Measurements from ENCODE around the gene KBTBD13.

Gene KBTBD13

DNA sequence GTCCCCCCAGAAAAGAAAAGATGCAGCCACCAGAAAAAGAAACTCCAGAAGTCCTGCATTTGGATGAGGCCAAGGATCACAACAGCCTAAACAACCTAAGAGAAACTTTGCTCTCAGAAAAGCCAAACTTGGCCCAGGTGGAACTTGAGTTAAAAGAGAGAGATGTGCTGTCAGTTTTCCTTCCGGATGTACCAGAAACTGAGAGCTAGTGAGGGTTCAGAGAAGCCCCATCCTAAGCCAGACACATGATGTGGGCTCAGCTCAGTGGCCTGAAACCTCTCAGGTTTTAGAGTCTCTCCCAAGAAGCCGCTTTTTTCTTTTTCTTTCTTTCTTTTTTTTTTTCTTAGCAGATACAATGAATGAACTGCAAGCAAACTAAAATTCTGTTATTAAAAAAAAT lies 23.6 kb upstream of the KBTBD13 start:
- no peak for DNase-seq

DNA sequence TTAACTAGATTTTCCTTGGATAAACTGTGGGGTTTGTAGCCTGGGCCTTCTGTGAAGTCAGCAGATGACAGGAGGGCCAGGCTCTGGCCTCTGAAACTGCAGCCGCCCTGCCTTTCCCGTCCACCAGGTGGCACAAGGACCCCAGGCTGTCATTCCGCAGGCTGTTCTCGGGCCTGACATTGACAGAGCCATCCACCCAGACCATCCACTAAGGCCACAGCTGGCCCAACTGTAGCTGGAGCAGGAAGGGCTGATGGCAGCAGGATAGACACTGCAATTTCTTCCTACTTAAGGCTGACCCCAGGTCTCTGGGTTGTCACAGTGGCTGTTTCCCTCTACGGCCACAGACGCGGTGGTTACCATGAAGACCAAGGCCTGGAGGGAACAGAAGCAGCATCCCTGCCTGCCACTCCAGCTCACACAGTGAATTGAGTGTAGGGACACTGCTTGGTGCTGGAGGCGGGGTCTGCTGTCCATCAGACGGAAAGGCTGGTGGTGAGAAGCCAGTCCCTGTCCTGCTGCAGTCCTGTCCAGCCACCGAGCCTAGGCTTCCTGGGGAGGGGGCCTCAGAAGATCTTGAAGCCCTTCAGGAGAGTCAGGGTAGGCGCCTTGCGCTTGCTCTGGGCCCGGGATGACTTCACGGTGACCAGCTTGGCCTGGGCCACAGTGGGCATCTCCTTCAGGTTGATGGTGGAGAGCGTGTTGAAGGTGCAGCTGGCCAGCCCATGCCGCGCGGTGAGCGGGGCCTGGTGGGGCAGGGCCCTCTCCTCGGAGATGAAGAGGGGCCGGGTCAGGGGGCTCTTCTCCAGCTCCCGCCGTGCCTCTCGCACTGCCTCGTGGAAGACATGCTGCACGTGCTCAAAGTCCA lies 22.0 kb upstream of the KBTBD13 start:
- DNase-seq, result peak; percentile 47

DNA sequence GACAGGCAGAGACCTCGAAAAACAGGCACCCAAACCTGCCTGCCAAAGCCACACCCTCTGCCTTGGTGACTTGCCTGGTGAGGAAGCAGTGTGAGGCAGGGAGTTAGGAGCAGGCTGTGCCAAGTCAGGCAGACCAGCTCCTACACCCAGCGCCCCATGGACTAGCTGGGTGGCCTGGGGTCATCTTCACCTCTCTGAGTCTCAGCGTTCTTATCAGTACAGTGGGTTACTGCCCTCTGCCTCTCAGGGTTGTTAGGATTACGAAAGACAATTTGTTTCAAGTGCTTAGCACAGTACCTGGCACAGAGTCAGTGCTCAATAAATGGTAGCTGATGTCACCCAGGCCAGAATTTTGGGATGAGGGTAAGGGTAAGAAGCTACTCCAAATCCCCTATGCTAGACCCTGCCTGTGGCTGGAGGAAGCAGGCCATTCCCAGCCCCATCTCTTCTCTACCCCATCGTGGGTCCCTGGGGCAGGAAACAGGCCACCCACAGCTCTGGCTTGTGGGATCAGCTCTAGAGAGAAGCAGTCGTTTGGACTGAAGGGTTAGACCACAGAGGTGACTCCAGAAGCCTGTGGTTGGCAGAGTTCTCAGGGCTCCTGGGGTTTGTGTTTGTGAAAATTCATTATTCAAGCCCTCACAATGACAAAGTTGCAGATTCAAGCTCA lies 21.2 kb upstream of the KBTBD13 start:
- DNase-seq, result no peak

DNA sequence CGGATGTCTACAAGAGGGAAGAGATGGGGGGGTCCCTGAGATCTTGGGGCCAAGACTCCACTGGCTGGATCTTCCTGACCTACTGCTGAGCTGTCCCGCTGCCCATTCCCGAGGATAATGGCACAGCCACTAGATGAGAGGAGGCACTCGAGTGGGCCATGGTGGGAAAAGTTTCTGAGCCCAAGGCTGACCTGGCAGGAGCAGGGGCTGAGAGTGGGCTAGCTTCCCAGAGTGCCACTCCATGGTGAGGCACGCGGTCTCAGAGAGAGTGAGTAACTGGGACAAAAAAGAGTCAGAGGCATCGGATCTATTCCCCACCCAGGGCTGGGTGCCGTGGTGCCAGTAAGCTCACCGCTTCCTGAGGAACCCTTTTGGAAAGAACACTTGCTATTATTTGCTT lies 20.4 kb upstream of the KBTBD13 start:
- DNase-seq, result no peak

DNA sequence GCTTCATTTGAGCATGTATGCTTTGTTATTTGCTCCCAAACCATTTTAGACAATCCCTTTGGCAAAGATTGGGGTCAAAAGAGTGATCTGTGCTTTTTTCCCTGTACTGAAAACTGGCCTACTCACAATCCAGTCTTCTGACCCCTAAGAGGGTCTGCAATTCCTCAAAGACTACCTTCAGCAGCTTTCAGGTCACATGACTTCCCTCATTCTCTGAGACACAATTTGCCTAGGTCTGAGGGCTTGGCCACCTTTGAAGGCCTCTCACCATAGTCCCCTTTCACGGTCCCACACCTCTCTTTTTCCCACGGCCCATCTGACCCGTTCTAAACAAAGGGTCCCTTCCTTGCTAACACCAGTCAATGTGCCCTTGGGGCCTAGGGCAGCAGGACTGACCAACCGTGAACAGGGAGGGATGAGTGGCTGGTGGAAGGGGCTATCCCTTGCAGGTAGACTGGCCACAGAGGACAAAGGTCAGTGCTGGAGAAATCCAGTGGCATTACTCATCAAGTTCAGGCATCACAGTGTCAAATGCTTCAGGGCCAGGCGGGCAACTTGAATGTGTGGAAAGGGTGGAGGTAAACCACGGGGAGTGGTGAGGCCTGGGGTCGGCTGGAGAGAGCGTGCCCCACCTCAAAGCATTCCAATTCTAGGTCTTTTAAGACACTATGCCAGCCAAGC lies 19.5 kb upstream of the KBTBD13 start:
- no peak for DNase-seq

DNA sequence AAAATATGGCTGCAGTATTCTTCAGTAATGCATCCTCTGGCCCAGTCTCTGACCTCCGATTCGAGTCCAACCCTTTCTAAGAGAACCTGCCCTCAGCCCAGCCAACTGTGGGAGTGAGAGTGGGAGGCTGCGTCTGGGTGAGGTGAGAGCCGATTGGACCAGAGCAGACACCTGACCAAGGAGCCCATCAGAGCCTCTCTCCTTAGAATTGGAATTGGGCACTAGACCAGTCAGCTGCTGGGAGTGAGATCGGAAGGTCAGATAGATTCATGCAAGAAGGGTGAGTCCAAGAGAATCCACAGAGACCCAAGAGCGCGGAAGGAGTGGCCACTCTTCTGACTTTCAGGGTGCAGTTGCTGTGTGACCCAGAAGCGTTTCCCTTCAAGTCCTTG lies 19.0 kb upstream of the KBTBD13 start:
- no peak for DNase-seq

DNA sequence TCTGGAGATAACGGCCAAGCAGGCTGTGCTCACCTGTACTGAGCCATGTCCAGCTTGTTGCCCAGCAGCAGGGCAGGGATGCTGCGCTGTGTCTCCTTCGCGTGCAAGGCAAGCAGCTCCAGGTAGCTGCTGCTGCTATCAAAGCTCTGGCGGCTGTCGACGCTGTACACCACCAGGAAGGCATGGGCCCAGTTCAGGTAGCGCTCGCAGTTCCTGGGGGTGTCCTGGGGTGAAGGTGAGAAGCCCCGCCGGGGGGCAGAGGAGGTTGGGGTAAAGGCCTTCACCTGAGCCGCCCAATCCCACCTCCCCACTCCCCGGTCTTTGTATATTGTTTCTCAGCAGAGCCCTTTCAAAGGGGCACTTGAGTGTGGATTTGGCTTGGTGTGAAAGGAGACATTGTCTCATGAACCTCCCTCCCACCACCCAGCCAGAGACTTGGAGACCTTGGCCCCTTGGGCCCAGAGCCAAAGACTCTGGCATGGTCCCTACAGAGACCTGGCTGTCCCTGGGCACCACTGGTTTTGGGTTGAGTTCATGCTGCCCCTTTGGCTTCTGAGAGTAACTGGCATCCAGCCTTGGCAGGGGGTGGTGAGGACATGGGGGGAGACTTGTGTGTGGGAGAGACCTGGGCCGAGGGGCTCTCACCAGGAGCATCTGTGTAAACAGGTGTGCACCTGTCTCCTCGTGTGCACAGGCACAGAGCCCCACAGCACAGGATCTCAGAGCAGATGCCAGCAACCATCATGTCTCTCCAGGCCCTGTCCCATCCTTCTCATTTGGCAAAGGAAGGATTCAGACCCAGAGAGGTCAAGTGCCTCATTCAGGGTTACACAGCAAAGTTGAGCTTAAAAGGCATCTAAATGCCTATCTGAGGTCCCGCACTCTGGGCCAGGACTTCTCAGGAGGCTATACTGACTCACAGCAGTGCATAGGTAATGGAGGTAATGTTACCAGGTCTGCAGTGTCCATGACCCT lies 17.9 kb upstream of the KBTBD13 start:
- no peak for DNase-seq

DNA sequence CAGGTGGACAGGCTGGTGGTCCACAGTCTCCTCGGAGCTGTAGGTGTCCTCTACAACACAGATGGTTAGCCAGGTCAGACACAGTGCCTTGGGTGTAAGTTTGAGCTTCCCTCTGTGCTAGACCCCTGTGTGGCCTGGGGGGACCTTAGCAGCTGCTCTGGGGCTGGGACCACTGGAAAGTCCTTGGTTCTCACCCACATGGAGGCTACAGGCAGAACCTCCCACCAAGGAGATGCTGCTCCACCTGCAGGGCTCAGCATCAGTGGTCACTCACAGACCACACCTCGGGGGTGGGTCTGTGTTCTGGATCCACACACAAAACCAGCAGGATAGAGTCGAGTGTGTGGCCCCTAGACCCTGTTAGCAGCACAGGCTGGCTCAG lies 17.2 kb upstream of the KBTBD13 start:
- no peak for DNase-seq

DNA sequence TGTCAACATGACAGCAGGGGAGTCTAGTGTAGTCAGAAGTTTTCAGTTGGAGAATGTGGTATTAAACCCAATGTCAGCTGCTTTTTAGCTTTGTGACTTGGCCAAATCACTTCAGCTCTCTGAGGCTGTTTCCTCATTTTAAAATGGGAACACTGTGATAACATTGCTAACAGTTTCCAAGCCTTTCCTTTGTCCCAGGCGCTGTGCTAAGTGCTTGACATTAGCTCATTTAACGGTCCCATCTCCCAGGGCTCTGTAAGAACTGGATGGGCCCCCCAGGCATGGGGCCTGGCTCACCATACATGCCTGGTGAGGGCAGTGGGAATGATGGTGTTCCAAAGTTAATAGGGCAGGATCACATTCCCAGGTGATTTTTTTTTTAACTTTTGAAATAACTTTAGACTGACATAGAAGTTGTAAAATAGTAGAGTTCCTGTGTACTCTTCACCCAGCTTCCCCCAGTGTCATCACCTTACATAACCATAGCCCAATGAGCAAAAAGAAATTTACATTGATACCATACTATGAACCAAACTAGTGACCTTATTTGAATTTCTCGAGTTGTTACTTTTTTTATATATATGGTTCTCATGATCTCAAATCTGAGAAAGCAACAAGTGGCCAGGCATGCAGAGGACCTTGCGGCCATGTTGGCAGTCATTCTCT lies 16.5 kb upstream of the KBTBD13 start:
- no peak for DNase-seq

DNA sequence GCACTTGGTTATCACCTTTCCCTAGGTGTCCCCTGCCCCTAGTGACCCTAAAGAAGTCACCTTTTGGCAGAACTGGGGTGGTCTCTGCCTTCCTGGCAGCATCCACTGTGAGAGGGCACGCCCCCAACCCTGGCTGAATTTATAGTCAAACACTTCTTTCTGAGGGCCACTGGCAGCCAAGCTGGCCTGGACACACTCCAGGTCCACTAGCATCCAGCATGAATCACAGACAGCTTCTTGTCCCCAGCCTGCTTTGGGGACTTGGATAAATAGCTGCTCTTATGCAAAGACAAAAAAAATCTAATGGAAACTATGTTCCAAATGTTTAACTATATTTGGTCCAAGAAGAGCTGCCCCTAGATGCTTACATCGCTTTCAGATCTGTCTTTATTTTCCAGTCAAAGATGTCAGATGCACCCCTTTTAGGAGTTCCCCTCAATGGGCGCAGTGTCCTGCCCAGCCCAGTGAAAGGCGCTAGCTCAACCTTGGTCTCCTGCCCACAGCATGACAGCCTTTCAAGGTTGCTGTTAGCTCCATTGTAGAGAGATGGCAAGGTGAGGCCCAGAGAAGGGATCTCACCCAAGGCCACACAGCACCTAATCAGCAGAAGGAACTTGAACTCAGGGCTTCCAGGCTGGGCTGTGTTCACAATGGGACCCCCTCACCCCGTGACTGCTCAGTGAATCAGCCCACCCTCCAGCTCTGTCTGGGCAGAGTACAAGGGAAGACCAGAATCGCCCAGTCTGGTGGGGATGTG lies 15.7 kb upstream of the KBTBD13 start:
- DNase-seq, result no peak

DNA sequence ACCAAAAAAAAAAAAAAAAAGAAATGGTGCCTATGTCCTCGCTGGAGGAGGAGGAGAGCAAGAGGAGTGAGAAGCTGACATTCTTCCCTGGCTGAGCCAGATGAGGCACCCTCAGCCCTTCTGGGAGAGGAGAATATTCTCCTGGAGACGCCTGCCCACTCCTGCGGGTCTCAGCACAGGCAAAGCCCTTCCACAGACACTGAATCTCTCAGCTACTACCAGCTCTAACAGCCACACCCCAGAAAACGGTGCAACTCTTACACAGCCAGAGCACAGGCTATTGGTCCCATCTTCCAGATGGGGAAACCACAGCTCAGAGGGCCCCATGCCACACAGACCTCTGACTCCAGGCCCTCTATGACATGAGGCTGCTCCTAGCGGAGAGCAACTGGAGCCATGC lies 14.5 kb upstream of the KBTBD13 start:
- no peak for DNase-seq

DNA sequence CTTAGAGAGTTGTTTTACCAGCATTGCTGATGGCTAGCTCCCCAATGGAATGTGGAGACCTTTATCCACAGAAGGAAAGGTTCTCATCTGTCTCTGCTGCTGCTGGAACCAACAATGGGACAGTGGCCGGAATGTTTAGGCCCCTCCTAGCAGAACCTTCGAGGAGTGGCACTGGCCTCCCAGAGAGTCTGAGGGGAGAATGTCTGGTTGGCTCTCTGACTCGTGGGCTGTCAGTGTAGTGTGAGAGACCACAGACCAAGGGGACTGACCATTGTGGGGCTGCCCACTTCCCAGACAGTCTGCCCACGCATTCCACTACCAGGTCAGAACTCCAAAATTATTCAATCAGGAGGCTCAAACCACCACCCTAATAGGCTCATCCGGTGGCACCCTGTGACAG lies 13.8 kb upstream of the KBTBD13 start:
- DNase-seq, result no peak

DNA sequence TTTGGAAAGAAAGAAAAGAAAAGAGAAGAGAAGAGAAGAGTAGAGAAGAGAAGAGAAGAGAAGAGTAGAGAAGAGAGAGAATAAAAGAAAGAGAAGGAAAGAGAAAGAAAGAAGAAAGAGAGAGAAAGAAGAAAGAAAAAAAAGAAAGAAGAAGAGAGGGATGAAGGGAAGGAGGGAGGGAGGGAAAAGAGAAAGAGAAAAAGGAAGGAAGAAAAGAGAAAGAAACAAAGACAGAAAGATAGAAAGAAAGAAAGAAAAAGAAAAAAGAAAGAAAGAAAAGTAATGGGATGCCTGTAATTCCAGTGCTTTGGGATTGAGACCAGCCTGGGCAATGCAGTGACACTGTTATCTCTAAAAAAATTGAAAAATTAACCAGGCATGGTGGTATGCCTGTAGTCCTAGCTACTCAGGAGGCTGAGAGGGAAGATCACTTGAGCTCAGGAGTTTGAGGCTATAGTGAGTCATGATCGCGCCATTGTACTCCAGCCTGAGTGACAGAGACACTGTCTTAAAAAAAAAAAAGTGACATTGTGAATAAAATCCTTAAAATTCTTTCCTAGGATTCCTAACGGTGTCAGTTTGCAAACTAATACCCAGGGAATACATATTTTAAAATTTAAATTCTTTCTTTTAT lies 10.4 kb upstream of the KBTBD13 start:
- no peak for DNase-seq

DNA sequence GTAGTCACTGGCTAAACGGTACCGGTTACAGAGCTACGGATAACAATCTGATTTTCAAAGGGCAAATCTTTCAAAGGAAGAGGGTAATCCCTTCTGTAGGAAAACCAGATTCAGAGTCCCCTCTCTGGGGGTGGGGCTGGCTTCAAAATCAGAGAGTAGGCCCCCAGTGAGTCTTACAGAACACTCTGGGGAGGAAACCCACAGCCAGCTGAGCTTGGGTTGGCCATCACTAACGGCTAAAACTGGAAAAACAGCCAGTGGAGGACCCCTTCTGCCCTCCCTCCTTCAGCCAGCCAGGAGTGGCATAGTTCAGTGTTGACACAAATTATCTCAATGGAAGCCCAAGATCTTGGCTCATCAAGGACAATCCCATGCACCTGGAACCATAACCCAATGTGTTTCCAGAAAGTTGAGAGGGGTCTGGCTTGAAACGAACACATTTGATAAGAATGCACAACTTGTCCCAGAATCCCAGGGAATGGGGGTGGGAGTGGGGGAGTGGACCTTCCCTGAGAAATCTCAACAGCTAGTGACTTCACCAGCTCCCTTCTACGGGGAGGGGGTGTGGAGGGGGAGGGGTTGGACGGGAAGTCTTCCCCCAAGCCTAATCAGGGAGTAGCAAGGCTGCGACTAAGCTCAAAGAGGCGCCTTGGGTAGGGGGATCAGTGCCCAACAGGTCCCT lies 9.8 kb upstream of the KBTBD13 start:
- DNase-seq, result no peak

DNA sequence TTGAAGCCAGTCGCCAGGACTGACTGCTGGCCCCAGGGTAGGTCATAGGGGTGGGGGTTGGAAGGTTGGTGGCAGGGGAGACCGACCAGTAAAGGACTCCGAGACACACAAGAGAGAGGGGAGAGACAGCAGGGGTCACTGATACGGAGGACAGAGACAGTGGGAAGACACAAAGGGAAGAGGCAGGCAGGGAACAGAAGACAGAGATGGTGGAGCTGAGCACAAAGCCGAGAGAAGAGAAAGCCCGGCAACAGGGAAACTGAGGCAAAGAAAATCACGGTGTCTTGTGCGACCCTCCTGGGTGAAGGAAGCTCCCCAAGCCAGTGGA lies 9.3 kb upstream of the KBTBD13 start:
- DNase-seq, result no peak

DNA sequence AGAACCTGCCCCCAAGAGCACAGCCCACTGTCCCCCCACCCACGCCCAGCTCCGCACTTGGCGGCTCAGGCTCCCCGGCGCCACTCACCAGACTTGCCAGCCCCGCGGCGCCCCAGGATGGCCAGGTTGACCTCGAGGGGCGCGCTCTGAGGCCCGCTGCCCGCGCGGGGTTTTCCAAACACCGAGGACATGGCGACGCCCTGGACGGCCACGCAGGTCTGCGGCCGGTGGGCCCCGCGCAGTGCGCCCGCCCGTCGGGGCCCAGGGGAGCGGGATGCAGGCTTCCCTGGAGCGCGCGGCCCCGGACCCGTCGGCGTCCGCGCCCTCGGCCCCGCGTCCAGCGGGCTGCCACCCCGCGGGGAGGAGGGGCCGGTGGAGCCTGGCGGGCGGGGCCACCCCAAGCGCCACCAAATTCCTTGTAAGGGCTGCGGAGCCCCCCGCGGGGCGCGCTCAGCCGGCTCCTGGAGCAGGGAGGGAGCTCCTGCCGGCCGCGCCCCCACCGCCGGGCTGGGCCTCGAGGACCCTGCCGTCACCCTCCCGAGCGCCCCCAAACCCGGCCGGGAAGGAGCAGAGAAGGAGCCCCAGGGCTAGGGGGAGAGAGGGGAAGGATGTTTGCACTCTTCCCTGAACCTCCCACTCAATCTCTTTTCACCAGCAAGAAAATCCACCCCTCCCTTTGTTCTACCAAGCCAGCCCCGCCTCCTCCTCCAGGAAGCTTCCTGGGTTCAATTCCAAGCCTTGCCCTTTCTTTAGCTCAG lies 8.7 kb upstream of the KBTBD13 start, which contains the start of gene RASL12:
Gene RASL12, minus strand, starts transcription at position 347 of the 758 bp plus-strand sequence. Its CDS starts 156 bp downstream, at position 191.
- DNase-seq, result no peak

DNA sequence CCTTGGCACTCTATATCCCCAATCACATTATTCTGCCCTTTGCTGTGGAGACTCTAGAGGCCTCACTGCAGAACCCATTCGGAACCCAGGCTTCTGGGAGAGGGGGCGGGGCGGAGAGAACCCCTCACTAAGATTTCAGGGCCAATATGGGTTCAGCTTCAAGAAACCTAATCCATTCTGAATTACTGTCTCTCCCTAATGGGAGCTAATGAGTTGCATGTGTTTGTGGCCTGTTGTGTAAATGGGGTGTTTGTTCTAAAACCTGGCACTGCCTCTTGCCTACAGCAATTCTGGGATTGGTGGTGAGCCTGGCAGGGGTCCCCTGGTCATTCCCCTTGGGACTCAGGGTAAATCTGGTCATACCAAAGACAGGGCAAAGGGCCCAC lies 8.2 kb upstream of the KBTBD13 start:
- no peak for DNase-seq

DNA sequence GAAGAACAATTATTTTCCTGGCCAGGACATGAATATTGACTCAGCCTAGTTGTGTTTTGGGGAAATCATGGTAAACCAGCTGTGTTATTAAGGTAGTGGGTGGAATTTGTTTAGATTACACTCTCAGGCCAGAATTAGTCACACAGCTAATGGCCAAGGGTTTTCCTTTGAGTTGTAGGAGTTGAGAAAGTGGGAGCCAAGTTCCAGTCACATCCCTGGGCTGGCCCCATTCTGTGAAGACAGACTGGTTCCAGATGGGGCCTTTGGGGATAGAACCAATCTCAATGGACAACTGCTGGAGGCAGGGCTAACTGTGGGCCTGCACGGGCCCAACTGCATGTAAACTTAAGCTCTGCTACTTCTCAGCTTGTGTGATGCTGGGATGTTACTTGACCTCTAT lies 7.4 kb upstream of the KBTBD13 start:
- no peak for DNase-seq

DNA sequence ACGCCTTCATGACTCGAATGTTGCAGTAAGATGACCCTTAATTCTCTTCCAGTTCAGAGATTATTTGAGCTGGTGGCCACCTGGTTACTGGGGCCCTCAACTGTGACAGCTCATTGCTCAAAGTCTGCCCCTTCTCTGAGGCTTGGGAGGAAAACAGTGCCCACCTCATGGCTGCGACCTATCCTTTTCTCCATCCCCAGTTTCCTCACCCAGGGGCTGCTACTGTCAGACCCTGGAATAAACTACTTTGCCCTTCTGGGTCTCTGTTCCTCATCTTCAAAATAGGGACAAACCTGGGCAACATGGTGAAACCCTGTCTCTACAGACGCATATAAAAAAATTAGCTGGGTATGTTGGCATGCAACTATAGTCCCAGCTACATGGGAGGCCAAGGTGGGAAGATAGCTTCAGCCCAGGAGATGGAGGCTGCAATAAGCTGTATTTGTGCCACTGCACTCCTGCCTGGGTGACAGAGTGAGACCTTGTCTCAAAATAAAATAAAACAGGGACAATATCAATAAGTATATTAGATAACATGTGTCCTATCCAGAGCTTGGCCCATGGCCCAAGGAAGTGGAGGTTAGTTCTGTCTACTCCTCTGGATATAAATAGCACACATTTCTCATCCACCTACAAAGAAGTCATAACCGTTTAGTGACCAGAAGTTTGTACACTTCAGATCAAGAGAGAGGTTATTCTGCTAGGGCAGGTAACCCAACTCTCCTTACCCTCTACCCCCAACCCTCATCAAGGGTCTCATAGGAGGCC lies 6.6 kb upstream of the KBTBD13 start:
- DNase-seq, result no peak

All from NCI-H2171 treated with DMSO at 0.1 percent for 48 hours (cell line).